HepG2 (cell line): ENCODE results near the gene MAPK11. TPM values are rescaled to one million over a fixed set of nuclear protein-coding genes. Genes with fewer than 3 reads are reported as not detected.

Experiments used
- CCAR2 ChIP-seq: fragments of 200-400 bp; formaldehyde crosslinking; optimal IDR thresholded peaks from 2 replicates; pipeline ENCODE3; 2018; ENCODE audit warnings: low read depth, mild to moderate bottlenecking, low read length, moderate library complexity
- DNMT1 ChIP-seq: sonication (generic); formaldehyde crosslinking; IDR thresholded peaks from 2 replicates; pipeline ENCODE4 v1.5.1; 2020; ENCODE audit warnings: mild to moderate bottlenecking, missing genetic modification reagents
- HIC2 ChIP-seq: sonication (generic); formaldehyde crosslinking; IDR thresholded peaks from 2 replicates; pipeline ENCODE4 v1.9.0; 2022; ENCODE audit warnings: low read depth, missing genetic modification reagents
- HNF4G ChIP-seq, 2 experiments: sonication (generic) in 1 of 2; formaldehyde crosslinking in 1 of 2; IDR thresholded peaks; 2 replicates each; pipeline versions ENCODE4 v1.4.0 to v1.6.1; 2011 to 2020; ENCODE audit warnings: borderline replicate concordance in 2 of 2, low read depth in 2 of 2, mild to moderate bottlenecking in 2 of 2, low read length in 1 of 2, missing genetic modification reagents in 1 of 2, moderate library complexity in 1 of 2
- HNRNPH1 ChIP-seq: fragments of 200-400 bp; formaldehyde crosslinking; optimal IDR thresholded peaks from 2 replicates; pipeline ENCODE3; 2017; ENCODE audit warnings: mild to moderate bottlenecking, low read depth, low read length
- MBNL3 ChIP-seq: fragments of 250-450 bp; sonication (Bioruptor Pico); conservative IDR thresholded peaks from 2 replicates; pipeline ENCODE4 v1.8.0; 2022; ENCODE audit warnings: mild to moderate bottlenecking, inconsistent platforms
- MTA1 ChIP-seq: sonication (generic); formaldehyde crosslinking; IDR thresholded peaks from 2 replicates; pipeline ENCODE4 v1.4.0; 2020; ENCODE audit warnings: missing genetic modification reagents, mild to moderate bottlenecking, borderline replicate concordance
- PHF20 ChIP-seq: sonication (generic); formaldehyde crosslinking; IDR thresholded peaks from 2 replicates; pipeline ENCODE4 v1.5.0; 2020; ENCODE audit warnings: mild to moderate bottlenecking, missing genetic modification reagents
- RARG ChIP-seq: sonication (generic); formaldehyde crosslinking; IDR thresholded peaks from 2 replicates; pipeline ENCODE4 v1.4.0; 2020; ENCODE audit warnings: low read depth, mild to moderate bottlenecking, missing genetic modification reagents
- RBM22 ChIP-seq: fragments of 200-400 bp; formaldehyde crosslinking; optimal IDR thresholded peaks from 2 replicates; pipeline ENCODE3; 2017; ENCODE audit warnings: mild to moderate bottlenecking, low read length, moderate library complexity
- RFXANK ChIP-seq: IDR thresholded peaks from 2 replicates; pipeline ENCODE4 v1.6.1; 2016
- SOX5 ChIP-seq: IDR thresholded peaks from 2 replicates; pipeline ENCODE4 v1.6.1; 2016; ENCODE audit warnings: borderline replicate concordance
- TAF1 ChIP-seq: sonication (generic); formaldehyde crosslinking; IDR thresholded peaks from 2 replicates; pipeline ENCODE4 v1.4.0; 2020; ENCODE audit warnings: missing genetic modification reagents
- TEF ChIP-seq: sonication (generic); formaldehyde crosslinking; IDR thresholded peaks from 2 replicates; pipeline ENCODE4 v1.5.0; 2020; ENCODE audit warnings: missing genetic modification reagents
- ZFY ChIP-seq: sonication (generic); formaldehyde crosslinking; IDR thresholded peaks from 2 replicates; pipeline ENCODE4 v1.4.0; 2020; ENCODE audit warnings: missing genetic modification reagents
- ZNF121 ChIP-seq: sonication (generic); formaldehyde crosslinking; IDR thresholded peaks from 2 replicates; pipeline ENCODE4 v1.5.0; 2020; ENCODE audit warnings: mild to moderate bottlenecking, missing genetic modification reagents
- ZNF263 ChIP-seq: sonication (generic); formaldehyde crosslinking; IDR thresholded peaks from 2 replicates; pipeline ENCODE4 v1.4.0; 2020; ENCODE audit warnings: missing genetic modification reagents
- ZNF274 ChIP-seq: sonication (generic); formaldehyde crosslinking; IDR thresholded peaks from 2 replicates; pipeline ENCODE4 v1.5.1; 2020; ENCODE audit warnings: mild to moderate bottlenecking, missing genetic modification reagents
- ZNF276 ChIP-seq: sonication (generic); formaldehyde crosslinking; IDR thresholded peaks from 2 replicates; pipeline ENCODE4 v1.4.0; 2020; ENCODE audit warnings: mild to moderate bottlenecking, low read depth, missing genetic modification reagents
- ZNF496 ChIP-seq: sonication (generic); formaldehyde crosslinking; IDR thresholded peaks from 2 replicates; pipeline ENCODE4 v1.8.1; 2023; ENCODE audit warnings: mild to moderate bottlenecking, moderate library complexity, missing genetic modification reagents; ENCODE audit not compliant: insufficient replicate concordance
- ZNF644 ChIP-seq: IDR thresholded peaks from 2 replicates; pipeline ENCODE4 v1.6.1; 2016; ENCODE audit warnings: low read depth
- ZNF674 ChIP-seq: sonication (generic); formaldehyde crosslinking; IDR thresholded peaks from 2 replicates; pipeline ENCODE4 v1.5.0; 2020; ENCODE audit warnings: low read depth, mild to moderate bottlenecking, missing genetic modification reagents
- ZSCAN9 ChIP-seq: IDR thresholded peaks from 2 replicates; pipeline ENCODE4 v1.6.1; 2016; ENCODE audit warnings: borderline replicate concordance
- polyA plus RNA-seq, 8 experiments: library from polyadenylated mRNA; depleted of rRNA in 3 of 8; stranded (reverse) in 7 of 8; unstranded in 1 of 8; fragments of >200 nt; fragmentation: Illumina TruSeq in 4 of 8; extraction: Trizol in 4 of 8; gene quantifications; 2 replicates each; pipeline versions ENCODE4 v1.2.1 to v1.2.3, GENCODE V29; 2011 to 2016; ENCODE audit warnings: low read depth in 4 of 8, missing spikeins in 1 of 8, mixed read lengths in 1 of 8; ENCODE audit not compliant: insufficient read depth in 1 of 8
- total RNA-seq, 5 experiments: library from RNA; depleted of rRNA; stranded (reverse); fragments of >200 nt; fragmentation: Illumina TruSeq; extraction: Trizol; gene quantifications; 2 replicates each; pipeline ENCODE4 v1.2.3, GENCODE V29; 2016; ENCODE audit warnings: low read depth in 1 of 5
- TF ChIP-seq, protein P1 (sequence below): sonication (generic); formaldehyde crosslinking; conservative IDR thresholded peaks from 2 replicates; pipeline ENCODE4 v1.4.0; 2020; ENCODE audit warnings: mild to moderate bottlenecking, missing genetic modification reagents, moderate library complexity

The MAPK11 gene
- total and polyA plus RNA-seq, 2 of the 13 experiments (the other 11 are each of a cell fraction or from before 2014, with no cell fraction given) = 0.15 to 0.17 TPM

DNA sequence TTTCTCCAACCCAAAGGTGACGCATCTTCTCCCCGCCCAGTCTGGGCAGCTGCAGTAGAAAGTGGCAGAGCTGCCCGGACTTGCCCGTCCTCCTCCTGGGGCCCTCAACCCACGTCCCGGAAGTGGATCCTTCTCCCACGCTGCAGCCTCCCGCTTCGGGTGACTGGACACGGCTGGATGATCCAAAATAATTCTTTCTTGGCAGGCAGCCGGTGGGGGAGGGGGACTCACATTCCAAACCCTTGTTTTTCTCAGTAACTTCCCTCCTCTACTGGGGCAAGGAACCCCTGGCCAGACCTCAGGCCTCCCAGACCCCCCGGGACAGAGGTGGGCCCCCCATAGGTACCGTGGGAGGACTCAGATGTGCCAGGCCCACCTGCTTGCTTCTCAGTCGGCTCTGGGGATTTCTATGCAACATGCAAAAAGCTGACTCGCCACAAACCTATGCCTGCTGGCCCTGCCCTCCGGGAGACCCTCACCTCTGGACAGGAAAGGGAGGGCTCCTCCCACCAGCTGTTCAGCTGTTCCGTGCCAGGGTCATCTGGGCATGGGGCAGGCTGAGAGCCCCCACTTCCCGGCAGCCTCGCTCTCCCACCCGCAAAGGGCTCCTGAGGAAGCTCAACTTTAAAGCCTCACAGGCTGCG lies 35.9 kb upstream of the MAPK11 start (continued):
- TF ChIP-seq TEF (CRISPR knock-in tag) (no peak), ZNF674 (no peak), HNRNPH1 (no peak), RFXANK (CRISPR knock-in tag) (no peak), ZNF496 (CRISPR knock-in tag) (no peak), RARG (no peak), ZNF121 (CRISPR knock-in tag) (no peak), DNMT1 (CRISPR knock-in tag) (no peak), PHF20 (CRISPR knock-in tag) (0 out of 2 replicates have a peak, but pooled peaks have one; percentile 9), MTA1 (no peak), SOX5 (CRISPR knock-in tag) (0 out of 2 replicates have a peak, but pooled peaks have one; percentile 28), ZSCAN9 (no peak), HNF4G (IDR thresholded peaks at IDR 0.05; ENCODE audit: borderline replicate concordance, low read depth, low read length) (no peak), HNF4G (CRISPR knock-in tag; IDR thresholded peaks at IDR 0.05; ENCODE audit: borderline replicate concordance, low read depth) (no peak), ZNF274 (CRISPR knock-in tag) (no peak), TAF1 (CRISPR knock-in tag) (peak; percentile 56), ZFY (CRISPR knock-in tag) (no peak), MBNL3 (CRISPR knock-in tag) (no peak), RBM22 (no peak), ZNF263 (no peak), ZNF644 (CRISPR knock-in tag) (no peak), ZNF276 (CRISPR knock-in tag) (no peak), CCAR2 (no peak), HIC2 (CRISPR knock-in tag) (peak; percentile 71)
- TF ChIP-seq, protein P1, sequence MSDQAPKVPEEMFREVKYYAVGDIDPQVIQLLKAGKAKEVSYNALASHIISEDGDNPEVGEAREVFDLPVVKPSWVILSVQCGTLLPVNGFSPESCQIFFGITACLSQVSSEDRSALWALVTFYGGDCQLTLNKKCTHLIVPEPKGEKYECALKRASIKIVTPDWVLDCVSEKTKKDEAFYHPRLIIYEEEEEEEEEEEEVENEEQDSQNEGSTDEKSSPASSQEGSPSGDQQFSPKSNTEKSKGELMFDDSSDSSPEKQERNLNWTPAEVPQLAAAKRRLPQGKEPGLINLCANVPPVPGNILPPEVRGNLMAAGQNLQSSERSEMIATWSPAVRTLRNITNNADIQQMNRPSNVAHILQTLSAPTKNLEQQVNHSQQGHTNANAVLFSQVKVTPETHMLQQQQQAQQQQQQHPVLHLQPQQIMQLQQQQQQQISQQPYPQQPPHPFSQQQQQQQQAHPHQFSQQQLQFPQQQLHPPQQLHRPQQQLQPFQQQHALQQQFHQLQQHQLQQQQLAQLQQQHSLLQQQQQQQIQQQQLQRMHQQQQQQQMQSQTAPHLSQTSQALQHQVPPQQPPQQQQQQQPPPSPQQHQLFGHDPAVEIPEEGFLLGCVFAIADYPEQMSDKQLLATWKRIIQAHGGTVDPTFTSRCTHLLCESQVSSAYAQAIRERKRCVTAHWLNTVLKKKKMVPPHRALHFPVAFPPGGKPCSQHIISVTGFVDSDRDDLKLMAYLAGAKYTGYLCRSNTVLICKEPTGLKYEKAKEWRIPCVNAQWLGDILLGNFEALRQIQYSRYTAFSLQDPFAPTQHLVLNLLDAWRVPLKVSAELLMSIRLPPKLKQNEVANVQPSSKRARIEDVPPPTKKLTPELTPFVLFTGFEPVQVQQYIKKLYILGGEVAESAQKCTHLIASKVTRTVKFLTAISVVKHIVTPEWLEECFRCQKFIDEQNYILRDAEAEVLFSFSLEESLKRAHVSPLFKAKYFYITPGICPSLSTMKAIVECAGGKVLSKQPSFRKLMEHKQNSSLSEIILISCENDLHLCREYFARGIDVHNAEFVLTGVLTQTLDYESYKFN = no peak
